ENCODE data around the gene KLK3.
"Not testable (repeated sequence)": the region's sequence is repeated elsewhere in the genome, so short reads cannot be mapped to it uniquely, and the experiment has no call there.

KLK3 gene

DNA sequence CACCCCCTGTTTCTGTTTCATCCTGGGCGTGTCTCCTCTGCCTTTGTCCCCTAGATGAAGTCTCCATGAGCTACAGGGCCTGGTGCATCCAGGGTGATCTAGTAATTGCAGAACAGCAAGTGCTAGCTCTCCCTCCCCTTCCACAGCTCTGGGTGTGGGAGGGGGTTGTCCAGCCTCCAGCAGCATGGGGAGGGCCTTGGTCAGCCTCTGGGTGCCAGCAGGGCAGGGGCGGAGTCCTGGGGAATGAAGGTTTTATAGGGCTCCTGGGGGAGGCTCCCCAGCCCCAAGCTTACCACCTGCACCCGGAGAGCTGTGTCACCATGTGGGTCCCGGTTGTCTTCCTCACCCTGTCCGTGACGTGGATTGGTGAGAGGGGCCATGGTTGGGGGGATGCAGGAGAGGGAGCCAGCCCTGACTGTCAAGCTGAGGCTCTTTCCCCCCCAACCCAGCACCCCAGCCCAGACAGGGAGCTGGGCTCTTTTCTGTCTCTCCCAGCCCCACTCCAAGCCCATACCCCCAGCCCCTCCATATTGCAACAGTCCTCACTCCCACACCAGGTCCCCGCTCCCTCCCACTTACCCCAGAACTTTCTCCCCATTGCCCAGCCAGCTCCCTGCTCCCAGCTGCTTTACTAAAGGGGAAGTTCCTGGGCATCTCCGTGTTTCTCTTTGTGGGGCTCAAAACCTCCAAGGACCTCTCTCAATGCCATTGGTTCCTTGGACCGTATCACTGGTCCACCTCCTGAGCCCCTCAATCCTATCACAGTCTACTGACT lies at the start of gene KLK3:
TSS of gene KLK3 (plus strand) at position 280 of the 775 bp plus-strand sequence. CDS start at position 321, 41 bp downstream.
- no peak for DNase-seq (ENCODE audit: low read depth)

DNA sequence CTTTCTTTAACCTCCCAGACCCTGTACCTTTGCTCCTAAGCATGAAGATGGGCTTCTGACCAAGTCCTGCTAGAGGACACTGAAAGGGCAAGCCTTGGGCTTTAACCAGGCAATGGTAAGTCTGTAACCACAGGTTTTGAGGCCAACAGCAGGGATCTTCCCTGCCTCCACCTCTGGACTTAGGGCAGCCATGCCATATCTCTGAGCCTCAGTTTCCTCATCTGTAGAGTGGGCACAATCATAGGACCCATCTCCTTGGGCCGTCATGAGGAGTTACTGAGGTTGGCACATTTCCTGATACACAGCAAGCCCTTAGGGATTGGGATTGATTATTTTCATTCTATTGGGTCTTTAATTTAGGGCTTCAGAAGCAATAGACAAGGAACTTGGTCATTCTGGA lies 45.9 kb upstream of the KLK3 start:
- DNase-seq (ENCODE audit: low read depth): no peak

DNA sequence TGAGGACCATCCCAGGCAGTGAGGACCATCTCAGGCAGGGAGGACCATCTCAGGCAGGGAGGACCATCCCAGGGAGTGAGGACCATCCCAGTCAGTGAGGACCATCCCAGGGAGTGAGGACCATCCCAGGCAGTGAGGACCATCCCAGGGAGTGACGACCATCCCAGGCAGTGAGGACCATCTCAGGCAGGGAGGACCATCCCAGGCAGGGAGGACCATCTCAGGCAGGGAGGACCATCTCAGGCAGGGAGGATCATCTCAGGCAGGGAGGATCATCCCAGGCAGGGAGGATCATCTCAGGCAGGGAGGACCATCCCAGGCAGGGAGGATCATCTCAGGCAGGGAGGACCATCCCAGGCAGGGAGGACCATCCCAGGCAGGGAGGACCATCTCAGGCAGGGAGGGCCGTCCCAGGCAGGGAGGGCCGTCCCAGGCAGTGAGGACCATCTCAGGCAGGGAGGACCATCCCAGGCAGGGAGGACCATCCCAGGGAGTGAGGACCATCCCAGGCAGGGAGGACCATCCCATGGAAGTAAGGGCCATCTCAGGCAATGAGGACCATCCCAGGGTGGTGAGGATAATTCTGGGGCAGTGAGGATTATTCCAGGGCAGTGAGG lies 43.0 kb upstream of the KLK3 start:
- not testable (repeated sequence) for DNase-seq (ENCODE audit: low read depth)

DNA sequence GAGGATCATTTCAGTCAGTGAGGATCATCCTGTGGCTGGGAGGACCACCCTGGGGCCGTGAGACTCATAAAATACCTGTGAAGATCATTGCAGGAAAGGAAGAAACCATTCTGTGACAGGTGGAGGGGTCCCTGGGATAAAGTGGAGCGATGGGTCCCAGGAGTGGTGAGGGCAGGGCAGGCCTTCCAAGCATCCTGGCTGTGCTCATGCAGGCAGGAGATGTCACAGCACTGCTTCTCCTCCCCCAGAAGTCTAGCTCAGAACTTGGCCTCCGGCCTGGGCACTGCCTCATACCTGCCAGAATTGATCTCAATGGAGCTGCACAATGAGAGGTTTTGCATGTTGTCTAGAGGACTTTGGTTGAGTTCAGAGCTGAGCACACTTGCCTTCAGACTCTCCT lies 42.2 kb upstream of the KLK3 start:
- no peak for DNase-seq (ENCODE audit: low read depth)

DNA sequence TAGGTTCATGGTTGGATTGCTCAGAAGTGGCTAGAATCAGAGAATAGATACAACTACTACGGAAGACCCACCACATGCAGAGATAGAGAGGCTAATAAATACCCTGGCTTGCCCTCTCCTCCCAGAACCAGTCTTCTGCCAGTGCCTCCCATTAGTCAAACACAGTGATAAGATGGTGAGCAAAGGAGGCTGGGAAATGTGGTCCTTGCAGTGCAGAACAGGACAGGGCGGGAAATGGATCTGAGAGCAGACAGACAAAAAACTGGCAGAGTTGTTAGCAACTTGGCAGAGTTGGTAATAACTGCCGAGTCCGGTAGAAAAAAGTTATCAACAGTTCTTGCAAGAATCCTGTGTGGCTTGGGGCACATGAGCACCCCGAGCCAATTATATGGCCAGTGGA lies 39.8 kb upstream of the KLK3 start:
- DNase-seq (ENCODE audit: low read depth): no peak

DNA sequence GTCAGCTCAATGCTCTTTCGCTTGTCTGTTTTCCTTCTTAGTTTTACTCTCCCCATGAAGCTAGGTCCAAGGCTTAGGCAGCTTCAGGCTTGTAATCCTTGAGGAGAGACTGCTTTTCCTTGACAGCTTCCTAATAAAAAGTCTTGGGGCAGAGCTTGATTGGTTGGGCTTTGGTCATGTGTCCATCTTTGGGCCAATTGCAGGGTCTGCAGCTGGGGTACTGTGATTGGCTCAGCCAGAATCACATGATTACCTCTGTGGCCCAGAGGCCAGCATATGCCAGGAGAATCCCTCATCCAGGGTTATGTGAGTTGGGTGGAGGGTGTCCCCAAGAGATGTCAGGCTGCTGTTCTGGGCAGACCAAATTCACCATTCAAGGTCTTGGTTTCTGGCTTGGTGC lies 39.3 kb upstream of the KLK3 start:
- no peak for DNase-seq (ENCODE audit: low read depth)

DNA sequence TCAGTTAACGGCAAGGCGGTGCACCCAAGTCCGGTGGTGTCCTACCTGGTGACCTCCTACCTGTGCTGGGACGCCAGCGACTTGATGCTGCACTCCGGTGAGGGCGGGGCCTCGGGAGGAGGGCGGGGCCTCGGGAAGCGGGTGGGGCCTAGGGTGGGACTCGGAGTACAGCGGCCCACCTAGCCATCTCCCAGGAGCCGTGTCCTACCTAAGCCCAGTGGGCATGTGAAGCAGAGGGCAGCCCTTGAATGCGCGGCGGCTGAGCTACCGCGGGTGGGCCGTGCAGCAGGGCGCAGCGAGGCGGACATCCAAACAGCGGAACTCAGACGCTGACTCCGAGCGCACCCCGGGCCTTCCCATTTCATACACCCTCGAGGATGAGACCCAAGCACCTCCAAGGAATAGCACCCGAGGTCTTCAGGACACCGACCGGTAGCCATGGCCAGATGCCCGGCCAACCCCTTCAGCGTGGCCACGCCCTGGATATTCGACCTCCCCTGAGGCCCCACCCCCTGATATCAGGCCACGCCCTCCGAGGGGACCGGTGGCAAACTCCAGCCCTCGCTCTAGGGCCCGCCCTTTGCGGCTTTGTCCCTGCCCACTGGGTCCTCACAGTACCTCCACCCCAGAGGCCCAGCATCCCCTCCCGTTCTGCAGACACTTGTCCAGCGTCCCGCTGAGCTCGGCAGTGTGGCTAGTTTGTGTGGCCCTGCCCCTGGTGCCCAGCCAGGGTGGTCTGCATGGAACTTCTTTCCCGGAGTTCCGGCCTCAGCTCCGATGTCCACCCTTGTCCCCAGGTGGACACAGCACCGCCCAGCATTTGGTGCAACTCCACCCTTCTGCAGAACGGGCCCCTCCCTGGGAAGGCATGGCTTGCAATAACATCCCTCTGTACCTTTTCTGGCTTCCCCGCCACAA lies 36.5 kb upstream of the KLK3 start:
- no peak for DNase-seq (ENCODE audit: low read depth)

DNA sequence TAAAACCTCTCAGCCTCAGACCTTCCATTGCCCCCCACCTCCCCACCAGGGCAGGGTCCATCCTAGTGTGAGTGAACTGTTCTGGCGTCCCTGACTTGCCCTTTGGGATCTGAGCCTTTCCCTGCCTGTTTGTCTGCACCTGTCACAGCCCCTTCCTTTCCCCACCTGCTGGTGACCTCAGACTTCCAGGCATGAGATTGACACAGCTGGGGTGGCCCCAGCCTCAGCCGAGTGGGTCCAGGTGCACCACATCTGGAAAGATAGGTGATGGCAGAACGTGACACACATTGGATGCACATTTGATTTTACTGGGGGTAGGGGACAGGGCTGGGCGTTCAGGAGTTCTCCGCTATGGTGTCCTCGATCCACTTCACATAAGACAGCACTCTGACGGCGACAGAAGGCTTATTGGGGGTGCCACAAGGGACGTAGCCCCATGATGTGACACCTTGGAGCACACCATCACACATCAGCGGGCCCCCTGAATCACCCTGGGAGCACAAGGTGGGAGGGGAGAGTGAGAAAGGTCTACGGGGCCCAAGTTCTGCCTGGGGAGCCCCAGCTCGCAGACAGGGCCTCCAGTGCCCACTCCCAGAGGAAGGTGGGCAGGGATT lies 35.7 kb upstream of the KLK3 start:
- no peak for DNase-seq (ENCODE audit: low read depth)

DNA sequence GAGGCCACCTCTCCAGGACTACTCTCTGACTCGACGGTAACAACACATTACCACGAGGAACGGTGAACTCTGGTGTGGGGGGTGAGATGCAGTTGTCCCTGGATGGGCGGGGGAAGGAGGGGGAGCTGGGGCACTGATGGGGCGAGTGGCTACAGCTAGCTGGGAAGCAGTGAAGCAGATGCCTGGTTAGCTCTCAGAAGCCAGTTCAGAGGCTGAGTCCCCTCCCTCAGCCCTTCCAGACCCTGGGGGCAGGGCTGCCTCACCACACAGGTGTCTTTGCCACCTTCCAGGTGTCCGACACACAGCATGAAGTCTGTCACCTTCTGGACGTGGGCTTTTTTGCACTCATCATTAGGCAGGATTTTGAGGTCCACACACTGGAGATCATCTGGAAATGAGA lies 35.1 kb upstream of the KLK3 start:
- DNase-seq (ENCODE audit: low read depth): no peak

DNA sequence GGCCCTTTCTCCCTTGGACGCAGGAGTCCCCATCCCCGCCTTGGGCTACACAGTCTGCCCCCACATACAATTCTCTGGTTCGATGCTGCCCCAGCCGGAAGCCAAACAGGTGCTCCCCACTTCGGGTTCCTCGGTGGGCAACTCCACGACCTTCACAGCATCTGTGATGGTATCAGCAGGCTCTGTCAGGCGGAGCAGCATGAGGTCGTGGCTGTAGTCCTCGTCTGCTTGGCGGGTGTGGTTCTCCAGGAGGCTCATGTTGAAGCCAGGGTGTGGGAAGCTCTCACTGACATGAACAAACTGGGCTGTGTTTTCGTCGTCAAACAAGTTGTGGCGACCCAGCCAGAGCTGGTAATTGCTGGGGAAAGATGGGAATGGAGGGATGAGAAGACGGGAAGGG lies 34.6 kb upstream of the KLK3 start:
- DNase-seq (ENCODE audit: low read depth): no peak

DNA sequence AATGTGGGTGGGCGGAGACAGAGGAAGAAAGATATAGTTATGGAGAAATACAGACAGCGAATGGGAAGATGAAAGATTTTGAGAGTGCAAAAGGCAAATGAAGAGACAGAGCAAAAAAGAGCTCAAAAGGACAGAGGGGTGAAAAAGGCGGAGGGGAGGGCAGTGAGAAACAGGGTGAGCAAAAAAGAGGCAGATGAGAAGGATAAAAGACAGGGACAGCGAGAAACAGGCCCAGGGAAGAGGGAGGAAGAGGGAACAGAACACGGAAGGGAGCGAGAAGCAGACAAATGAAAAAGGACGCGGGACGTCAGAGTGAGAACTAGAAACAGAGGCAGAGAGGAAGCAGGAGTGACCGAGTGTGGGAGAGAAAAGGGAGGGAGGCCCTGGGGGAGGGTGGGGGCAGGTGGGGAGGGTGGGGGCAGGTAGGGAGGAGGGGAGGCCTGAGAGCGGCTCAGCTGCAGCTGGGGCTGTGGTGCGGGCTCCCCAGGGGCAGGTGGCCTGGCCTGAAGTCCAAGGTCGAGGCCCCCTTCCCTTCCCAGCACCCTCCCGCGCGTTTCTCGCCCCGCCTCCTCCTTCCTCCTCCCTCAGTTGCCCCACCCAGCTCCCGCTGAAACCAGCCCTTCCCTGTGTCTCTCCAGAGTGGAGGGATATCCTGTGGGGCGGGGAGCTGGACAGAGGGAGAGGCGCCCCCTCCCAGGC lies 34.0 kb upstream of the KLK3 start:
- DNase-seq (ENCODE audit: low read depth): no peak

DNA sequence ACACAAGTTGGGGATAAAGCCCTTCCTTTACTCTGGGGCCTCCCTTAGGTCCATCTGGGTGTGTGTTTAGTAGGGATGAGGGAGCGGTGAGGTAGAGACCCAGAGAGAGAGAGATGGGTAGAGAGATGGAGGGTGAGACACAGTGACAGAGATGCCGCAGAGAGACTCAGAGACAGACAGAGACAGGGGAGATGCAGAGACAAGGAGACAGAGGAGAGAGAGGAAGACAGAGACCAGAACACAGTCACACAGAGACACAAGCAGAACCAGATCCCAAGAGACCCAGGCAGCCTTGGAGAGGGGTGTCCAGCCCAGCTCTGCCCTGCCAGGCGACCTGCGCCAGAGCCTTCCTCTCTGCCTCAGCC lies 33.5 kb upstream of the KLK3 start:
- no peak for DNase-seq (ENCODE audit: low read depth)

DNA sequence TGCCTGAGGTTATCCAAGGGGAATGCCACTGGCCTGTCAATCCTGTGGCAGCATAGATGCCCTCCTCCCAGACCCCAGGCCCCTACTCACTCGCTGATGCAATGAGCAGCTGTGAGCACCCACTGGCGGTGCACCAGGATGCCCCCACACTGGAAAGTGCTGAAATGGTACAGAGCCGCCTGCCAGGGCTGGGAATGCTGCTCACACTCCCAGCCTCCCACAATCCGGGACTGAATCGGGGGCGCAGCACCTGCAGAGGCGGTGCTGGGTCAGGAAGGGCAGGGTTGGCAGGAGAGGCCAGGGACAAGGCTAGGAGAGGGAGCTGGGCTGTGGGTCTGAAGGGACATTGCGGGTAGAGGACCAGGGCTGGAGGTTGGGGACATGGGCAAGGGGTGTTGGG lies 33.1 kb upstream of the KLK3 start:
- no peak for DNase-seq (ENCODE audit: low read depth)

DNA sequence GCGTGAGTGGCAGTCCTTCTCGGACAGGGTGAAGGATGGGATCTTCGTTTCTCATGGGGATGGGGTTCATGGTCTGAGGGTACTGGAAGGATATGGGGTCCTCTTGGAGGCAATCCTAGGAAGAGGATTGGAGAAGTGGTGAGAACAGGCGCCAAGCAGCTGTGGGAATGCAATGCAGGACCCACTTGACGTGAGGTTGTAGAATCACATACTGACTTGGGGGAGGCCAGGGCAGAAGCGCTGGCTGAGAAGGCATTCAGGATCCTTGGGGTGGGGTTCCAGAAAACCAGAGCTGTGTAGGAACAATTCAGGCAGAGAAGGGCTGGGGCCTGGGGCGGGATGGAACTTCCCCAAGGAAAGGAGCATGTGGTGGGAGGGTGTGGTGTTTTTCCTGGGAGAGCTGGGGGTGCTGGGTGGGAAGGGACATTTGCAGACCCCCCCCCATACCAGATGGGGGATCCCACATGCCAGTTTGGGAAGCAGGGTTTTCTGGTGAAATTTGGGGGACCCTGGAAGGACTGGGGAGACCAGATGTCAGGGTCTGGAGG lies 32.0 kb upstream of the KLK3 start:
- no peak for DNase-seq (ENCODE audit: low read depth)

DNA sequence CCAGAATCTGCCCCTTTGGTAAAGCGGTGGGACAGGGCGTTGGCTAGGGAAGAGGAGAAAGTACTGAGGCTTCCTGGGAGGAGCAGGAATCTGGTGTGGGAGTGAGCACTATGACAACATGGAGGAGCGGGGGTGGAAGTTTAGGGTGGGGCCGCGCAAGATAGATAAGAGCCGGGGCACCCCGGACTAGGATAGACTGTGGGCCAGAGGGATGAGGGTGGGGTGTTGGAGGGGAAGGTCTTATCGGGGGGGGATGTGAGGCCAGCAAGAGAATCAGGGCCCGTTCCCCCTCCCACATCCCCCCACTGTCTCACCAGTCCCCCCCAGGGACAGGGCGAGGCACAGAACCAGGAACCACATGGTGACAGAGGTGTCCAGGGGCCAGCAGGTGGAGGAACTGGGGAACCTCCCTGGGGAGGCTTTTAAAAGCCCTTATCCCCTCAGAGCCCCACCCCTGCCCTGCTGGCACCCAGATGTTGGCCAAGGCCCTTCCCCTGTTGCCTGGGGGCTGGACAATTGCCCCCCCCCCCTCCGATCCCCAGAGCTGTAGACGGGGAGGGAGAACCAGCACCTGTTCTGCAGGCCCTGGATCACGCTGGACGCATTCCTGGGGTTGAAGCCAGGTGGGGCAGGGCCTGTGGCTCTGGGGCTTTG lies 31.2 kb upstream of the KLK3 start, which contains the start of gene KLK1:
TSS of gene KLK1 (minus strand) at position 399 of the 654 bp plus-strand sequence. CDS start at position 360, 39 bp downstream.
- DNase-seq (ENCODE audit: low read depth): no peak

DNA sequence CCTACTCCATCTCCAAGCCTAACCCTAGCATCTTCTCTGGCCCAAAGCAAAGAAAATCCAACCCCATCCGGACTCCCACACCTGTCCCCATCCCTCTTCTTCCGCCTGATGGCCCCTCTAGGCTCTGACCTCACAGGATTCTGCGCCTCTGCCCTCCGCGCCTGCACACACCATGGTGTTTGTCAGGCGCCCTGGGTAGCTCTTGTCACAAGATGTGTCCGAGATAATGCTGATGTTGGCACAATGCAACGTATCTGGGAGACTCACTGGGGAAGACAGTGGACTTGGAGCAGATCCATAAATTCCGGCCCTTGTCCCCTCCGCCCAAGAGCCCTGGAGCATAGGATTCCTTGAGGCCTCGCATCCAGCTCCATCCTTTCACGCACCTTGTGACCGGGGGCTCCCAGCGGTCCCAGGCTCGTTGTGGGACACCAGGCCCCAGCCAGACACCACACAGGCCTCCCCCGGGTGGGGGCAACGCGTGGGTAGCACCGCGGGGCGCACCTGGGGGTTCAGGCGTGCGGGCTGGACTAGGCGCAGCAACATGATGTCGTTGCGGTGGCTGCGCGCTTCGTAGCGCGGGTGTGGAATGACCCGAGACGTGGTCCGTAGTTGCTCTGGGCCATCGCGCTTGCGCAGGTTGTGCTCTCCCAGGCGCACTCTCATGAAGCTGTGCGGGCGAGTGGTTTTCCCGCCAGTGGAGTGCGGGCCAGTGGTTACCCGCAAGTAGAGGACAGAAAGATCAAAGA lies 28.0 kb upstream of the KLK3 start:
- no peak for DNase-seq (ENCODE audit: low read depth)

DNA sequence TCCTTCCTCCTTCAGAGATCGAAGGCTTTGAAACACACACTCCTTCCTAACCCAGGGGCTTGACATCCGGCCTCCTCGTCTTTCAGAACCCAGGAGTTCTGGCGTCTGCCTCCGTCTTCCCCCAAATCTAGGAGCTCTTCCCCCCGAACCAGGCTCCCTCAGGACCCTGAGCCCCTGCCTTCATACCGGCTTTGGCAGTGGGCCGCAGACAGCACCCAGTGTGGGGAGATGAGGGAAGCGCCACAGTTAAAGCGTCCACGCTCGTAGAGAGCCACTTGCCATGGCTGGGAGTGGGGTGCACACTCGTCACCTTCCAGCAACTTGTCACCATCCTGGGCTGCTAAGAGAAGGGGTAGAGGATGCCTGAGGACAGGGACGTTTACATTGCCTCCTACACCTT lies 27.2 kb upstream of the KLK3 start:
- no peak for DNase-seq (ENCODE audit: low read depth)

DNA sequence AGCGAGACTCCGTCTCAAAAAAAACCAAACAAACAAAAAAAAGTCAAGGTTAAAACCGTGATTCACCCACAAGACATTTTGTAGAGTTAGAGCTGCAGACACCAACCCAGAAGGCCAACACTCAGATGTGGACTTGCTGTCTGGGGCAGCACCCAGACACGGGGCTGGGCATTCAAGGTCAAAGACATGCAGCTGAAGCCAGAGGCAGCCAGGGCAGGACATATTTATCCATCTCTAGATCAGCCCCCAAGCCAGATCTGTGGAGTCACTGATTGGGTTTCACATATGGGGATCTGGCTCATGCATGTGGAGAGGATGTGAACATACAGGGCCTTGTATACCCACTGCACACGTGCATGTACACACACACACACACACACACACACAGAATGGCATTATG lies 24.9 kb upstream of the KLK3 start:
- no peak for DNase-seq (ENCODE audit: low read depth)

DNA sequence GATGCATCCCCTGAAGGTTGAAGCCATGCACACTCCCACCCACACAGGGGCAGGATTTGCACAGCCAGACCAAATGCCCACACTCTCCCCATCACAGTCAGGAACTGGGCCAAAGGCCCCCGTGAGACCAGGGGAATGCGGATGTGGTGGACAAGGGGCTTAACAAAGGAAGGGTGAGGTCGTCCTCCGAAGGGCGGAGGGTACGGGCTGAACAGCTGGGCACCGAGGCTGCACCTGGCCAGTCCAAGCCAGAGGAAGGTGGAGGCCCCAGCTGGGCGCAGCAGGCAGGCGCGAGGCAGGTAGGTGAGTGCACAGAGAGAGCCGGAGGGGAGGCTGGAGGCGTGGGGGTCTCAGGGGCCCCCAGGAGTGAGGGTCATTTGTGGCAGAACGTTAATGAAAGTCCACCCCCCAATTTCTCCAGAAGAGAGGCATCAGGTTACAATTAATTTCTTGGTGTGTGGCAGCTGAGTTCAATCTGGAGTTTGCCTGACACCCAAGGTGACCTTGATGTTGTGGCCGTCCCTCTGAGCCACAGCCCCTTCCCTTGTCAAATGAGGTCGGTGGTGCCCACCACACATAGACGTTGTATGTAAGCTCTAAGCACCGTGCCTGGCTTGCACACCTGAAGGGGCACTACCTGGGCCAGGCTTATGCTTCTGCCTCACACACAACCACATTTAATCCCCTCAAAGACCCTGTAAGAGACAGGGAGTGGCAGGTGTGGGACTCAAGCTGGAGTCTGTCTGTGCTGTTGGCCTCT lies 24.3 kb upstream of the KLK3 start:
- DNase-seq (ENCODE audit: low read depth): no peak
